MG63 (cell line): ENCODE measurements around the gene RMND5A. TPM values are rescaled to one million over a fixed set of nuclear protein-coding genes. Genes with fewer than 3 reads are reported as not detected.
A peak's percentile ranks its signal among the peaks of the same experiment; 100 is the strongest.

Experiments used
- DNase-seq: peaks from one replicate; pipeline ENCODE4 v3.0.0-alpha.2; 2020
- H3K27me3 ChIP-seq: fragments of 250-450 bp; sonication (Bioruptor Pico); 2 replicates; pipeline ENCODE4 v1.5.1; 2020; ENCODE audit warnings: mild to moderate bottlenecking, moderate library complexity
- H3K36me3 ChIP-seq: fragments of 250-450 bp; sonication (Bioruptor Pico); 2 replicates; pipeline ENCODE4 v1.5.1; 2020; ENCODE audit warnings: mild to moderate bottlenecking, moderate library complexity
- H3K4me3 ChIP-seq: fragments of 250-450 bp; sonication (Bioruptor Pico); 2 replicates; pipeline ENCODE4 v1.5.1; 2020; ENCODE audit warnings: mild to moderate bottlenecking, moderate library complexity
- H3K9me3 ChIP-seq: fragments of 250-450 bp; sonication (Bioruptor Pico); 2 replicates; pipeline ENCODE4 v1.5.1; 2020; ENCODE audit warnings: mild to moderate bottlenecking, moderate library complexity
- total RNA-seq: library from RNA; depleted of rRNA; stranded (reverse); fragments of >200 nt; shearing (Covaris generic); gene quantifications from 2 replicates; pipeline ENCODE4 v1.2.3, GENCODE V29; 2014; ENCODE audit warnings: low replicate concordance

Gene RMND5A
- total RNA-seq, 1 experiment from 2014 or later, result 27.3 TPM

DNA sequence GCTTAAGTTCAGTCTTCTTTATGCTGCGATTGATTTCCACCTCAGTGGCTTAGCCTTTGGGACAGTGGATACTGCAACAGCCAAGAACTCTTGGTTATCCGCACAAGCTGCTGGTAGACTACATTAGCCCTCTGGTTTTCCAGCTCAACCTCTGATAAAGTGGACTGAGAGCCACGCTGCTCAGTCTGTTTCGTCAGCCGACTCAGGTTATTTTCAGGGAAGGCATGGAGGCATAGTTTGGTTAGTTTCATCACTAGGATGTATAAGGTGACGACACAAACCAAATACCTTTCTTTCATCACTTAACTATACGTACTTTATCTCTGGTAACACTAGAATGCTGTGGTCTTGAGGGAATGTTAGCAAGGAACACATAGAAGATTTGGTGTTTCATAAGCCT lies 56.4 kb downstream of the RMND5A start:
- no peaks in the 10 kb centered on the region for H3K9me3 ChIP-seq
- DNase-seq, result no peak
- H3K36me3 ChIP-seq, result peaks cover 6% of the 10 kb centered on the region; the same call in 1 of the 2 replicates
- no peaks in the 10 kb centered on the region for H3K27me3 ChIP-seq
- H3K4me3 ChIP-seq, result no peak overlapping the region

DNA sequence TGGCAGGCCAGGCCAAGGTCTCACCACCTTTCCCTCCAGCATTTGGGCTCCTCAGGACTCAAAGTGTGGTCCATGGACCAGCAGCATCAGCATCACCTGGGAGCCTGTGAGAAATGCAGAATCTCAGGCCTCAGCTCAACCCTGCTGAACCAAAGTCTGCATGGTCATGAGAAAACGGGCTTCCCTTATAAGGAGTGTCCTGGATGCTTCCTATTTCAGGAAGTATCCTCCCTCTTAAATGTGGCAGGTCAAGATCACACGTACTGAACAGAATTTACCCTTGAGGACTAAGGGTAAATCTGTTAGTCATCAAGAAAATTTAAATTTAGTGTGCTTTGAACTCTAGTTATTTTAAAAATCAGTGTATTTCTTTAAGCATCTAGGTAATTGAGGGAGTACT lies 58.9 kb downstream of the RMND5A start:
- Histone ChIP-seq H3K4me3 (no peak overlapping the region), H3K9me3 (no peaks in the 10 kb centered on the region), H3K27me3 (no peaks in the 10 kb centered on the region), H3K36me3 (peaks cover 6% of the 10 kb centered on the region; the same call in 1 of the 2 replicates)
- DNase-seq, result no peak

DNA sequence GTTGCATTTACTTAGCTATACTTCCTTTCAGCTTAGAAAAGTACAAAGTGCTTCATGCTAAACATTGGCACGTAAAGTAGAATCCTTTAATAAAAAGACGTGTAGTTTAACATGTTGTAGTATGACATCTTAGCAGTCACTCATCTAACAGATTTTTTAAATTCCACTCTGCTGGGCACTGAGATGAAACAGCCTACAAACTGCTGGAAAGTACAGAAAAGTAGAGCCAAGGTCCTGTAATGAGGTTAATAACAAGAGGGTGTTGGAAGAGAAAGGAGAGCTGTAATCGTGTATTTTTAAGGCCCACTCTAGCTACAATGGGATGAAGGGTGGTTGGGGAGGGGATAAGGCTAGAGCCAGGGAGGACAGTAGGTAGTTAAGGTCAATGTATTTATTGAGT lies 59.9 kb downstream of the RMND5A start:
- no peaks in the 10 kb centered on the region for H3K9me3 ChIP-seq
- no peak overlapping the region for H3K4me3 ChIP-seq
- H3K36me3 ChIP-seq, result no peaks in the 10 kb centered on the region
- H3K27me3 ChIP-seq, result no peaks in the 10 kb centered on the region
- no peak for DNase-seq

DNA sequence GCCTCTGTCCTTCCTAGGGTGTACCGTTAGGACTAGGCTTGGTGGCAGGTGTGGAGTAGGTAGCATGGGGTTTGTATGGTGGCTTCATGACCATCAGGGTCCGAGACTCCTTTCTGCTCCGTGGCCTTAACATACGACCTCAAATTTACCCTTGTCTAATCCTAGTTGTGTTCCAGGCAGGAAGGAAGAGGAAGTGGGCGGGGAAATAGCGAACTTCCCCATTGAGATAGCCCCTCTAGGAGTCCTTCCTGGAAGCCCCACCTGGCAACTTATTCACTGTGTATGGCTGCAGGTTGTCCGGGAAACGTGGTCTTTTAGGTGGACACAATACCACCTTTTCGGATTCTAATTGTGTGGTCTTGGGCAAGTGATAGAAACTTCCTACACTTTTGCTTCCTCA lies 61.3 kb downstream of the RMND5A start:
- no peaks in the 10 kb centered on the region for H3K36me3 ChIP-seq
- no peak for DNase-seq
- no peaks in the 10 kb centered on the region for H3K27me3 ChIP-seq
- no peak overlapping the region for H3K4me3 ChIP-seq
- no peaks in the 10 kb centered on the region for H3K9me3 ChIP-seq

DNA sequence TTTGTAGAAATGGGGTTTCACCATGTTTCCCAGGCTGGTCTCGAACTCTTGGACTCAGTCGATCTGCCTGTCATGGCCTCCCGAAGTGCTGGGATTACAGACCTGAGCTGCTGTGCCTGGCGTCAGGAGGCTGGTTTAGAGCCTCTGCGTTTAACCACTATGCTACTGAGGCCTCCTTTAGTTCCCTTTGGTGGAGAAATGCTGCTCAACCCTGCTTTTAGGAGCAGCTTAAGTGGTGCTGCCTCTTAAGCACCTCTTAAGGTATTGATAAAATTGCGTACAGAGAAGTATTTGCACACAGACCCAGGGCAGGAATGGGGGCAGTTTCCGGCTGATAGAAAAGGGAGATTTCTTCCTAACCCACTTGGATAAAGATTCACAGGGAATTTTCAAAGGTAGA lies 62.7 kb downstream of the RMND5A start:
- H3K9me3 ChIP-seq, result no peaks in the 10 kb centered on the region
- H3K27me3 ChIP-seq, result no peaks in the 10 kb centered on the region
- no peak overlapping the region for H3K4me3 ChIP-seq
- DNase-seq, result no peak
- no peaks in the 10 kb centered on the region for H3K36me3 ChIP-seq

DNA sequence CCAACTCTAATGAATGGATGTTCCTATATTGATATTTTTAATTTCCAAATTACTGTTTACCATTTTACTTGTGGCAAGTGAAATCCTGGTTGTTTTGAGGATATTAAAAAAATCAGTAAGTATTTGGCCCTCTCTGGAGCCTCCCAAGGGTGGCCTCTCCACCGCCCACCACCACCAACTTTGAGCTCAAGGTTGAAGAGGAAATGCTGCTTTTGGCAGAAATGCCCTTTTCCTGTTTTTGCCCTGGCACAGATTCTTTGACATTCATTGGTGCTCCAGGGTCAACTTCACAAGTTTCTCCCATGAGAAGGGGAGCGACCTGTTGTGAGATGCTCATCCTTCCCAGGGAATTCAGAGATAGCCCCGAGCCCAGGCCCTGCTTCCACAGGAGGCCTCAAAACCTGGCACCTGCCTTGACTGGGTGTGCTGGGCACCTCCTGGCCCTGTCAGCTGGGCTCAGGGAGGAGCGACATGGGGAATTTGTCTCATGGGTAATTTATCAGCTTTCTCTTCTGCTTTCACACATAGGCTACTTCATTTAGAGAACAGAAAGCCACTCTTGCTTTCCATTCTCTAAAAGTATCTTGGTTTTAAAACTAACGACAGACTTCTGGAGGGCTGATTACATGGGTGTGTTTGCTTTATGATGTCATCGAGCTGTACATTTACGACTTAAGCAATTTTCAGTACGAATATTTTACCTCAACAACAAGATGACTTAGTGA lies 63.7 kb downstream of the RMND5A start:
- H3K9me3 ChIP-seq, result no peaks in the 10 kb centered on the region
- DNase-seq, result no peak
- H3K36me3 ChIP-seq, result no peaks in the 10 kb centered on the region
- peaks cover 4% of the 10 kb centered on the region; the same call in 1 of the 2 replicates for H3K27me3 ChIP-seq
- no peak overlapping the region for H3K4me3 ChIP-seq

DNA sequence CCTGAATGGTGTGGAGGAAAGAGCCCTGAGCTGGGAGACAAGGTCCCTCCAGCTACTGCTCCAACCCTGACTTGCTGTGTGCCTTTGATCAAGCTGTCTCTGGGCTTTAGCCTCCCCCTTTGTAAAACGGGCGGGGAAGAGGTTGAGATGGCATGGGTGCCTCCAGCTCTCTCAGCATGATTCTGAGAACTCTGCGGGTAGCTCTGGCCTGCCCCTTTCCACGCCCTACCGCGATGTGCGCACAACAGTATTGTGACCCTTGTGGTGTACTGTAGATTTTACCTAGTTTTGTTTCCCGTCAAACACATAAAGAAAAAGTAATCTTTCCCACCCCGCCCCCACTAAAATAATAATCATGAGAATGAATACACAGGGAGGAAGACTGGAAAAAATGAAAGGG lies 65.4 kb downstream of the RMND5A start:
- no peak overlapping the region for H3K4me3 ChIP-seq
- no peak for DNase-seq
- H3K9me3 ChIP-seq, result no peaks in the 10 kb centered on the region
- peaks cover 19% of the 10 kb centered on the region for H3K27me3 ChIP-seq
- H3K36me3 ChIP-seq, result no peaks in the 10 kb centered on the region

DNA sequence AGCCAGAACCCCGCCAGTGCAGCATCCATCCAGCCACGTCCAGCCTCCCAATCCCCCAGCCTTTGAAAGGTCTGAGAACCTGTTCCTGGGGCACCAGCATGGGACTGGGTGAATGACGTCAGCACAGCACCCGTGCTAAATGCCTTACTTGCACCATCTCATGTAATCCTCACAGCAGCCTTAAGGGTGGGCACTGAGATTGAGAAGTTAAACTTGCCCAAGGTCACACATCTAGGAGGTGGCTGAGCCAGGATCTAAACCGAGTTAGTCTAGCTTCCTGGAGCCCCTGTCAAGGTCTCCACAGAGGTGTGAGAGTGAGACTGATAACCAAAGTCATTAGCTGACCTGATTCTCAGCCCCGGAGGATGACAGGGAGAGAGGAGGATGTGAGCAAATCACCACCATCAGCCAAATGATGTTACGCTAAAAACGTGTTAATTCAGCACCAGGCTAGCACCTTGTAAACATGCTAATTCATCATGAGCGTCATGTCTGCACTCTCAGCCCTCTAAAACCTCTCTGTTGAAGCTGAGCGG lies 66.0 kb downstream of the RMND5A start:
- DNase-seq, result no peak
- Histone ChIP-seq H3K9me3 (no peaks in the 10 kb centered on the region), H3K36me3 (no peaks in the 10 kb centered on the region), H3K27me3 (peaks cover 23% of the 10 kb centered on the region), H3K4me3 (no peak overlapping the region)

DNA sequence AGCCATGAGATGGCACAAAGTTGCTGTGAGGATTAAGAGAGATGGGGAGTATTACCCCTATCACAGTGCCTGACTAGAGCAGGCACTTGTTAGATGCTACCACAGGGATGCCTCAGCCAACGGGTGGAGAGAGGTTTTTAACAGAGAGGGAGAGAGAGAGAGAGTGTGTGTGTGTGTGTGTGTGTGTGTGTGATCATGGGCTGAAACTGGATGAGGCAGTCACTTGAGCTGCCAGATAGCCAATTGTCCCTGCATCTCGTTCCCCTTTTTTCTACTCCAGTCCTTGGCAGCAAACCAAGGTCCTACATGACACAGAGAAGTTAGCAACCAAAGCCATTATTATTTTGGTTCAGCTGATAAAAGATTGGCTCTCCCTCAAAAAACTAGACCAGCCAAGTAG lies 67.6 kb downstream of the RMND5A start:
- Histone ChIP-seq H3K9me3 (no peaks in the 10 kb centered on the region), H3K27me3 (peaks cover 29% of the 10 kb centered on the region), H3K4me3 (no peak overlapping the region), H3K36me3 (no peaks in the 10 kb centered on the region)
- DNase-seq, result no peak

DNA sequence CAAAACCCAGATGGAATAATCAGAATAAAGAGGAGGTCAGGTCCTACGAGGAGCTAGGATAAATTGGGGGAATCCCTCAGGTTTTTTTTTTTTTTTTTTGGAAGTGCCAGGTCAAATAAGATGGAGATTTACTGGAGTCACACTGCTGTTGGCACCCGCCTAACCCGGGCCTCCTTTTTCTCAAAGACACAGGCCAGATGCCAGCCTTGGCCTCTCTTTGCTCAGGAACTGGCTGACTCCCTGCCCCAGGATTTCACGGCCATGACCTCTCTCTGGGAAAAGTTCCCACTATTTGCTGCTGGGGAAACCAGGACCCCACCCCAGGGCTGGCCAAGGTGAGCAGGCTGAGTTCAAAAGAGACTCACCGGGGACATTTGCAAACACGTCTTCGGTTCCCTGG lies 68.1 kb downstream of the RMND5A start:
- Histone ChIP-seq H3K9me3 (no peaks in the 10 kb centered on the region), H3K27me3 (peaks cover 29% of the 10 kb centered on the region), H3K4me3 (no peak overlapping the region), H3K36me3 (no peaks in the 10 kb centered on the region)
- DNase-seq, result peak; percentile 67

DNA sequence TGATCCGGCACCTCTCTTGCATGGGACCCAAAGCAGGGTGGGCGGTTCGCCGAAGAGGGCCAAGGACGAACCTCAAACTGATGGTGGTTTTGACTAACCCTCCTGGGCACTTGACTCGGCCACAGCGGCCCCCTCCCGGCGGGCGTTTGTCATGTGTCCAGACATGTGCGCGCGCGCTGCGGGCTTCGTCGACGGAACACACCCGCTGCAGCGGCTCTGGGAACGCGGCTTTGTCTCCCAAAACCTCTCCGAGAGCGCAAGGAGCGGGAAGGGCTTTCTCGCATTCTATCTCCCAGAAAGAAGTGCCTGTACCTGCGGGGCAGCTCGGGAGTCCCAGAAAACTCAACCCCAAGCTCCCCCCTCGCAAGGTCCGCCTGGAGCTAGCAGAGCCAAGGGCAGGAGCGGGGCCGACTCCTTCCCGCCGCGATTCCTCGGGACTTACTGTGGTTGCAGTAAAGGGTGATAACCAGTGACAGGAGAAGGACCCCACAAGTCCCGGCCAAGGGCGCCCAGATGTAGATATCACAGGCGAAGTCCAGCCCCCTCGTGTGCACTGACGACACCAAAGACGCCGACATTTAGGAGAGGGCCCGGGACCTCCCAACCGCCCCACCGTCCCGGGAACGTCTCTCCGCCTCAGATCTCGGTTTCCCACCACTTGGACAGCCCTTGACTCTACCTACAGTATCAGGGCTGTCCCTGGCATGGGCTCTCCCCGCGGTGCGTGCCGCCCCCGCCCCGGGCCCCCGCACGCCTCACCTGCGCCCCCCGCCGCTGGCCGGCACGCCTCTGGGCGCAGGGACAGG lies 69.0 kb downstream of the RMND5A start:
- Histone ChIP-seq H3K4me3 (no peak overlapping the region), H3K9me3 (no peaks in the 10 kb centered on the region), H3K27me3 (peaks cover 29% of the 10 kb centered on the region), H3K36me3 (no peaks in the 10 kb centered on the region)
- DNase-seq, result peak; percentile 30

DNA sequence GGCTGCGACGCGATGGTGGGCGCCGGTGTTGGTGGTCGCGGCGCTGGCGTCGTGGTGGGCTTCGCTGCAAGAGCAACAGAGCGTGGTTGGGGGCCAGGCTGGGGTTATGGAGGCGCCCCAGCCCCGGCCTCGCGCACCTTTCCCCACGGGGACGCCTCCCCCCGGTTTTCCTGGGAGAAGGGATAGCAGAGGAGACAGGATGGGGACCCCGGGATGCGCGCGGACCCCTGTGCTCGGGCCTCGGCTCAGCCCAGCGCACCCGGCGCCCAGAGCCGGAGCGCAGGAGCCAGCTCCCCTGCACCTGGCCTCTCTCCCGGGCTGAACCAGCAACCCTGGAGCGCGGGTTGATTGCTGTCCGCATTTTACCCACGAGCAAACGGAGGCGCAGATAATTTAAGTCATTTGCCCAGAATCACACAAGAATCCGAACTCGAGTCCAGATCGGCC lies 69.6 kb downstream of the RMND5A start:
- no peak for DNase-seq
- Histone ChIP-seq H3K27me3 (peaks cover 29% of the 10 kb centered on the region), H3K36me3 (no peaks in the 10 kb centered on the region), H3K9me3 (no peaks in the 10 kb centered on the region), H3K4me3 (no peak overlapping the region)

DNA sequence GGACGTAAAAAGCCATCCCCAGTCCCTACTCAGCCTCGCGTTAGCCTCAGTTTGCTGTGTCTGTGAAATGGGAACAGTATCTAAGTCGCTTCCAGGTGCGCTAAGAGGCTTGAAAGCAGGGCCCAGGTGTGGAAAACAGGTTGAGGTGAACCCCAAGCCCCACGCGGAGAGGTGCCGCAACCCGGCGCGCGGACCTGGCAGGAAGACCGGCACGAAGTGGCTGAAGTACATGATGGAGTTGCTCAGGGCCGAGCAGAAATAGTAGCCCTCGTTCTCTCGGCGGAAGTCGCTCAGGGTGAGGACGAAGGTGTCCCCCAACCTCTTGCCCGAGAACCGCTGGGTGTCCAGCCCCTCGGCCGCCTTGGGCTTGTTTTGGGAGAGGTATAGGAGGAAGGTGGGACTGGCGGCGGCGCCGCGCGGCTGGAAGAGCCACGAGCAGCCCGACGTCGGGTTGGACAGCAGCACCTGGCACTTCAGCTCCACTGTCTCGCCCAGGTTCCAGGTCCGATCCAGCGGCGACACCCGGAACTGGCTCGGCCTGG lies 70.1 kb downstream of the RMND5A start:
- peaks cover 29% of the 10 kb centered on the region for H3K27me3 ChIP-seq
- H3K36me3 ChIP-seq, result no peaks in the 10 kb centered on the region
- no peak for DNase-seq
- H3K9me3 ChIP-seq, result no peaks in the 10 kb centered on the region
- H3K4me3 ChIP-seq, result no peak overlapping the region

DNA sequence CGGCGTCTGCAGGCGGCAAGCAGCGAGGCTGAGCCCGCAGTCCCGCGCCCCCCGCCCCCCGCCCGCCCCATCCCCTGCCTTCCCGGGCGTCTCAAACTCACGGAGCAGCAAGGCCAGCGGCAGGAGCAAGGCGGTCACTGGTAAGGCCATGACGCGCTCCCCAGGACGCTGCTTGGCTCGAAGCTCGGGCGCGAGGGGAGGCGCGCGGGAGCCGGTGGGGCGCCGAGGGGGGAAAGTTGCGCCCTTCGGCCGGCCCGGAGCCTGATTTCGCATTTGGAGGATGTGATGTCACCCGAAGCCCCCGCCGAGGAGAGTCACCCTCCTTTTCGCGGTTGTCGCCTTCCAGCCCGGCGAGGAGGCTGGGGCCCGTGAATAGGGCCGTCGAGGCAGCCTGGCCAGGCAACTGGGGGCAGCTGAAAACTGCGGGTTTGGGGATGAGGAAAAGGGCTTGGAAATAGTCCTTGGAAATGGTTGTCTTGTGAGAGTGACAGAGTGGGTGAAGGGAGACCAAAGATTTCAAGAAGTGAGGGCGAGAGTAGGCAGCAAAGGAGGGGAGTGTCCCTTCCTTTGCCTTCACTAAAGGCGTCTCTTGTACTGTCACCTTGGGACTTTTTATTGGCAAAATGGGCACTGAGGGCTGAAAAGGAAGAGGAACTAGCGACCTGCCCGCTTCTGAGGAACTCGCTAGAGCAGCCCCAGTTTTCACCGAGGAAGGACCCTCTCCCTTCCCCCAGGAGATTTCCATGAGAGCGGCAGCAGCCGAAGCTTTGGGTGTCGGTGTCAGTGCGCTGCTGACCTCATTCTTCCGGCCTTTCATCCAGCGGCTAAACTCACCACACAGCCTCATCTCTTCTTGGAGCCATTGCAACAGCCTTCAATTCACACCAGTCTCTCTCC lies 70.8 kb downstream of the RMND5A start, which contains the start of gene CD8A:
TSS of gene CD8A (minus strand) at position 238 of the 897 bp plus-strand sequence. CDS start at position 150, 88 bp downstream.
- Histone ChIP-seq H3K36me3 (no peaks in the 10 kb centered on the region), H3K4me3 (no peak within 1 kb of the TSS), H3K27me3 (peaks cover 29% of the 10 kb centered on the region), H3K9me3 (peaks cover under 1% of the 10 kb centered on the region; the same call in 1 of the 2 replicates)
- no peak for DNase-seq

DNA sequence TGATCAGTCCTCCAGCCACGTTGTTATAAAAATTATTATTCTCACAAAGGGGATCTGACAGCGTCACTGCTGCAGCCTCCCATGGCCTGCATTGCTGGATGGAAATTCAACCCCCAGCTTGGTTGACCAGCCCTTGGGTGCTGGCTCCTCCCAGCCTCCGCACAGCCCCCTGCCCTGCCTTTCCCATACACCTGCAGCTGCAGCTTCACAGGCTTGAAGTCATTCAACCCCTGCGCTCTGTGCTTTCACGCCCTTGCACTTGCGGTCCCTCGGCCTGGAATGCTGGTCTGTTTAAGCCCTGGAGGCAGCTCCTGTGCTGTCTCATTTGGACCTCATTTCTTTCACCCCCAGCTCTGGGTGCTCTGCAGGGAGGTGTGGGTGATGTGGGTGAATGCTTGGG lies 71.5 kb downstream of the RMND5A start:
- Histone ChIP-seq H3K9me3 (peaks cover 4% of the 10 kb centered on the region; the same call in 1 of the 2 replicates), H3K4me3 (no peak overlapping the region), H3K27me3 (peaks cover 29% of the 10 kb centered on the region), H3K36me3 (no peaks in the 10 kb centered on the region)
- DNase-seq, result no peak

DNA sequence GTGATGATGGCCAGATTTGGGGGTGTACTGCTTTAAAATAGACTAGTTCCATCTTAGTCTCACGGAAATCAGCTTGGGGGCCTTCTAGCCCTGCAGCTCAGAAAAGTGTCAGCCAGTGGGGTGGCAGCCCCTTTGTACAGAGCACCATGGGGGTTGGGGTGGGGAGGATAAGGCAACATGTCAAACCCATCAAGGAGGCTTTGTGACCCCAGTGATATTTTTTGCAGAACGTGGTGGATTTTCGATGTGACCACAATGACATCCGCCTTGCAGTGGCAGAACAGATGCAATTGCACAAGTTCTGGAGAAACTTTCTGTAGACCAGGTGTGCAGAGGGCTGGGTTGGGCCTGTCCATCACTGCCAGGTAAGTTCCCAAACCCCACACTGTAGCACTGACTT lies 73.7 kb downstream of the RMND5A start:
- peaks cover 4% of the 10 kb centered on the region for H3K9me3 ChIP-seq
- peaks cover 26% of the 10 kb centered on the region for H3K27me3 ChIP-seq
- no peaks in the 10 kb centered on the region for H3K36me3 ChIP-seq
- DNase-seq, result no peak
- H3K4me3 ChIP-seq, result no peak overlapping the region
